ENCODE data around the gene KRI1. TPM values are rescaled to one million over a fixed set of nuclear protein-coding genes. Genes with fewer than 3 reads are reported as not detected.
A peak's percentile ranks its signal among the peaks of the same experiment; 100 is the strongest.

The KRI1 gene
- total and polyA plus RNA-seq, 2 experiments from 2014 or later, result 23.8 to 43.2 TPM

DNA sequence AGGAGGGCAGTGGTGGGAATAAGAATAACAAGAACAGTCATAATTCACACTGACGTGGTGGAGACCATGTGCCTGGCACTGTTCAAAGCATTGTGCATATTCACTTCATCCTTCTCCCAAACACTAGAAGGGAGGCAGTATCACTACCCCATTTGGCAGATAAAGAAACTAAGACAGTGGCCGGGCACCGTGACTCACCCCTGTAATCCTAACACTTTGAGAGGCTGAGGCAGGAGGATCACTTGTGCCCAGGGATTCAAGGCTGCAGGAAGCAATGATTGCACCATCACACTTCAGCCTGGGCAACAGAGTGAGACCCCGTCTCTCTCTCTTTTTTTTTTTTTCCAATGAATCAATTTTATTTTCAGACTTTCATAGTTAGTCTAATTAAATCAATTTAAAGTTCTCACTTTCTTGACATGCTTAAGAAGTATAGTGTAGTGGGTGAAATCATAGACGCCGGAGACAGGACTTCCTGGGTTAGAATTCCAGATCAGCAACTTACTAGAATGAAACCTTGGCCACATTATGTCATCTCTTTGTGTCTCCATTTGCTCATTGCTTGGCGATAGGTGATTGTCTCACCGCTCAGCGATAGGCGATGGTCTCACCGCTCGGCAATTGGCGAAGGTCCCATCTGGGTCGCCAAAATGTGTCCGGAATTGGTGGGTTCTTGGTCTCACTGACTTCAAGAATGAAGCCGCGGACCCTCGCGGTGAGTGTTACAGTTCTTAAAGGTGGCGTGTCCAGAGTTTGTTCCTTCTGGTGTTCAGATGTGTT, 27.4 kb downstream of the KRI1 start:
- Histone ChIP-seq H3K4me1 (ENCODE audit: insufficient read depth) (no peaks in the 10 kb centered on the region), H3K79me2 (replicated peaks; ENCODE audit: insufficient read depth) (no peaks in the 10 kb centered on the region), H3K4me3 (no peak overlapping the region), H3K4me2 (no peak overlapping the region), H4K20me1 (replicated peaks; ENCODE audit: insufficient read depth) (no peaks in the 10 kb centered on the region), H3K27ac (ENCODE audit: low read depth) (no peak overlapping the region), H3F3A (replicated peaks; ENCODE audit: low read depth) (0 out of 2 replicates have a peak, but pooled peaks cover 5% of the 10 kb centered on the region), H3K36me3 (ENCODE audit: insufficient read depth) (no peaks in the 10 kb centered on the region), H3K9me2 (ENCODE audit: insufficient read depth) (no peaks in the 10 kb centered on the region), H2AFZ (0 out of 2 replicates have a peak overlapping the region, but pooled peaks have one; percentile 66), H3K27me3 (ENCODE audit: insufficient read depth) (no peaks in the 10 kb centered on the region)
- no peaks in the 10 kb centered on the region for H3K36me3 Mint-ChIP-seq (ENCODE audit: low read depth)
- DNase-seq (ENCODE audit: low spot score) (no peak), ATAC-seq (no peak)
- no peak overlapping the region for H3K27ac Mint-ChIP-seq
- no peaks in the 10 kb centered on the region for H3K4me1 Mint-ChIP-seq
- peaks cover 9% of the 10 kb centered on the region for H3K27me3 Mint-ChIP-seq (ENCODE audit: insufficient read depth, low read depth, poor library complexity)
- TF ChIP-seq EZH2 (IDR thresholded peaks at IDR 0.05; ENCODE audit: low read depth, unreplicated experiment) (no peak), JUNB (IDR thresholded peaks at IDR 0.05; ENCODE audit: unreplicated experiment) (no peak), CREB1 (CRISPR knock-in tag; IDR thresholded peaks at IDR 0.05; ENCODE audit: low read depth) (no peak), ZNF114 (CRISPR knock-in tag; IDR thresholded peaks at IDR 0.05) (no peak), NANOG (IDR thresholded peaks at IDR 0.05; ENCODE audit: borderline replicate concordance) (no peak), EZH2phosphoT487 (IDR thresholded peaks at IDR 0.05; ENCODE audit: unreplicated experiment) (no peak), ZNF462 (CRISPR knock-in tag; IDR thresholded peaks at IDR 0.05) (no peak), POLR2AphosphoS5 (IDR thresholded peaks at IDR 0.05; ENCODE audit: low read depth) (no peak), STAT1 (IDR thresholded peaks at IDR 0.05; ENCODE audit: unreplicated experiment) (no peak), ZNF331 (CRISPR knock-in tag; IDR thresholded peaks at IDR 0.05; ENCODE audit: low read depth) (no peak)
- TF ChIP-seq, protein P1, sequence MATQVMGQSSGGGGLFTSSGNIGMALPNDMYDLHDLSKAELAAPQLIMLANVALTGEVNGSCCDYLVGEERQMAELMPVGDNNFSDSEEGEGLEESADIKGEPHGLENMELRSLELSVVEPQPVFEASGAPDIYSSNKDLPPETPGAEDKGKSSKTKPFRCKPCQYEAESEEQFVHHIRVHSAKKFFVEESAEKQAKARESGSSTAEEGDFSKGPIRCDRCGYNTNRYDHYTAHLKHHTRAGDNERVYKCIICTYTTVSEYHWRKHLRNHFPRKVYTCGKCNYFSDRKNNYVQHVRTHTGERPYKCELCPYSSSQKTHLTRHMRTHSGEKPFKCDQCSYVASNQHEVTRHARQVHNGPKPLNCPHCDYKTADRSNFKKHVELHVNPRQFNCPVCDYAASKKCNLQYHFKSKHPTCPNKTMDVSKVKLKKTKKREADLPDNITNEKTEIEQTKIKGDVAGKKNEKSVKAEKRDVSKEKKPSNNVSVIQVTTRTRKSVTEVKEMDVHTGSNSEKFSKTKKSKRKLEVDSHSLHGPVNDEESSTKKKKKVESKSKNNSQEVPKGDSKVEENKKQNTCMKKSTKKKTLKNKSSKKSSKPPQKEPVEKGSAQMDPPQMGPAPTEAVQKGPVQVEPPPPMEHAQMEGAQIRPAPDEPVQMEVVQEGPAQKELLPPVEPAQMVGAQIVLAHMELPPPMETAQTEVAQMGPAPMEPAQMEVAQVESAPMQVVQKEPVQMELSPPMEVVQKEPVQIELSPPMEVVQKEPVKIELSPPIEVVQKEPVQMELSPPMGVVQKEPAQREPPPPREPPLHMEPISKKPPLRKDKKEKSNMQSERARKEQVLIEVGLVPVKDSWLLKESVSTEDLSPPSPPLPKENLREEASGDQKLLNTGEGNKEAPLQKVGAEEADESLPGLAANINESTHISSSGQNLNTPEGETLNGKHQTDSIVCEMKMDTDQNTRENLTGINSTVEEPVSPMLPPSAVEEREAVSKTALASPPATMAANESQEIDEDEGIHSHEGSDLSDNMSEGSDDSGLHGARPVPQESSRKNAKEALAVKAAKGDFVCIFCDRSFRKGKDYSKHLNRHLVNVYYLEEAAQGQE (IDR thresholded peaks at IDR 0.05; ENCODE audit: unreplicated experiment), result no peak
- TF ChIP-seq, protein P2, sequence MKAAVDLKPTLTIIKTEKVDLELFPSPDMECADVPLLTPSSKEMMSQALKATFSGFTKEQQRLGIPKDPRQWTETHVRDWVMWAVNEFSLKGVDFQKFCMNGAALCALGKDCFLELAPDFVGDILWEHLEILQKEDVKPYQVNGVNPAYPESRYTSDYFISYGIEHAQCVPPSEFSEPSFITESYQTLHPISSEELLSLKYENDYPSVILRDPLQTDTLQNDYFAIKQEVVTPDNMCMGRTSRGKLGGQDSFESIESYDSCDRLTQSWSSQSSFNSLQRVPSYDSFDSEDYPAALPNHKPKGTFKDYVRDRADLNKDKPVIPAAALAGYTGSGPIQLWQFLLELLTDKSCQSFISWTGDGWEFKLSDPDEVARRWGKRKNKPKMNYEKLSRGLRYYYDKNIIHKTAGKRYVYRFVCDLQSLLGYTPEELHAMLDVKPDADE (IDR thresholded peaks at IDR 0.05), result no peak
- TF ChIP-seq, protein P3, sequence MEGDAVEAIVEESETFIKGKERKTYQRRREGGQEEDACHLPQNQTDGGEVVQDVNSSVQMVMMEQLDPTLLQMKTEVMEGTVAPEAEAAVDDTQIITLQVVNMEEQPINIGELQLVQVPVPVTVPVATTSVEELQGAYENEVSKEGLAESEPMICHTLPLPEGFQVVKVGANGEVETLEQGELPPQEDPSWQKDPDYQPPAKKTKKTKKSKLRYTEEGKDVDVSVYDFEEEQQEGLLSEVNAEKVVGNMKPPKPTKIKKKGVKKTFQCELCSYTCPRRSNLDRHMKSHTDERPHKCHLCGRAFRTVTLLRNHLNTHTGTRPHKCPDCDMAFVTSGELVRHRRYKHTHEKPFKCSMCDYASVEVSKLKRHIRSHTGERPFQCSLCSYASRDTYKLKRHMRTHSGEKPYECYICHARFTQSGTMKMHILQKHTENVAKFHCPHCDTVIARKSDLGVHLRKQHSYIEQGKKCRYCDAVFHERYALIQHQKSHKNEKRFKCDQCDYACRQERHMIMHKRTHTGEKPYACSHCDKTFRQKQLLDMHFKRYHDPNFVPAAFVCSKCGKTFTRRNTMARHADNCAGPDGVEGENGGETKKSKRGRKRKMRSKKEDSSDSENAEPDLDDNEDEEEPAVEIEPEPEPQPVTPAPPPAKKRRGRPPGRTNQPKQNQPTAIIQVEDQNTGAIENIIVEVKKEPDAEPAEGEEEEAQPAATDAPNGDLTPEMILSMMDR (conservative IDR thresholded peaks at IDR 0.05; ENCODE audit: low read depth in 2 of 2), result no peak
- no peaks in the 10 kb centered on the region for H3K9me3 Mint-ChIP-seq
- no peak overlapping the region for H3K4me3 Mint-ChIP-seq

Data from GM23338 (cell line).